ENCODE data around the gene RAP1A. TPM values are rescaled to one million over a fixed set of nuclear protein-coding genes. Genes with fewer than 3 reads are reported as not detected.

The RAP1A gene
- total RNA-seq, 1 experiment from 2014 or later = 26.7 TPM

- Histone ChIP-seq H3K18ac (ENCODE audit: insufficient read length, low read depth, low read length) (no peak overlapping the region), H2BK20ac (ENCODE audit: low read depth, low read length, poor library complexity, severe bottlenecking) (no peak overlapping the region), H2BK15ac (ENCODE audit: low read depth, low read length) (no peak overlapping the region), H2AK5ac (ENCODE audit: insufficient read length, low read length) (no peak overlapping the region), H2BK120ac (ENCODE audit: low read depth, low read length, poor library complexity, severe bottlenecking) (no peak overlapping the region), H4K8ac (replicated peaks; ENCODE audit: insufficient read length, low read depth, low read length) (no peak overlapping the region), H3K4ac (ENCODE audit: low read depth, low read length) (no peak overlapping the region), H3K14ac (ENCODE audit: insufficient read depth, low read length) (no peak overlapping the region; the same call in 1 of the 2 replicates), H3K27me3 (ENCODE audit: insufficient read depth, low read length) (no peaks in the 10 kb centered on the region), H3K23me2 (ENCODE audit: insufficient read length, low read depth, low read length, poor library complexity, severe bottlenecking) (peaks cover 19% of the 10 kb centered on the region), H3K9me3 (ENCODE audit: control insufficient read depth, low read depth, low read length) (no peaks in the 10 kb centered on the region), H3T11ph (ENCODE audit: low read length) (no peak overlapping the region), H3K9ac (ENCODE audit: extremely low read depth, insufficient read length, low read length) (peak overlapping the region; percentile 8), H3K27ac (ENCODE audit: insufficient read length, low read depth, low read length) (no peak overlapping the region), H4K5ac (ENCODE audit: insufficient read length, low read depth, low read length) (no peak overlapping the region), H2AFZ (ENCODE audit: low read length) (no peak overlapping the region), H2BK5ac (ENCODE audit: insufficient read length, low read length) (no peak overlapping the region), H3K4me2 (ENCODE audit: insufficient read depth, insufficient read length, low read length) (peak overlapping the region; percentile 81), H2BK12ac (ENCODE audit: insufficient read length, low read depth, low read length) (no peak overlapping the region), H3K79me1 (ENCODE audit: insufficient read depth, low read depth, low read length, poor library complexity, severe bottlenecking) (no peaks in the 10 kb centered on the region), H3K4me1 (ENCODE audit: insufficient read depth, low read length) (peaks cover 25% of the 10 kb centered on the region), H4K20me1 (ENCODE audit: control insufficient read depth, insufficient read depth, insufficient read length) (no peaks in the 10 kb centered on the region), H4K91ac (ENCODE audit: insufficient read length, low read depth, low read length) (no peak overlapping the region), H3K23ac (ENCODE audit: insufficient read length, low read depth, low read length) (no peak overlapping the region), H3K56ac (ENCODE audit: insufficient read length, low read depth, low read length) (no peak overlapping the region), H3K79me2 (ENCODE audit: insufficient read depth, low read length) (no peaks in the 10 kb centered on the region; the same call in 1 of the 2 replicates)
- Mint-ChIP-seq H3K27me3 (ENCODE audit: low read depth) (peaks cover 34% of the 10 kb centered on the region), H3K4me1 (peaks cover 10 to 15% of the 10 kb centered on the region in 2 experiments), H3K36me3 (ENCODE audit: insufficient read depth in 1 of 3, low read depth in 3 of 3) (no peaks in the 10 kb centered on the region), H3K9me3 (no peaks in the 10 kb centered on the region; a peak in 1 of 5 replicates), H3K27ac (peak overlapping the region; percentile 50 to 97 (median 94); a peak in 4 of 7 replicates), H3K4me3 (peak overlapping the region; percentile 90 to 92)
- DNase-seq = peak; percentile 82
- no peak for TF ChIP-seq CTCF (conservative IDR thresholded peaks at IDR 0.05)
- no CpG with 5 or more reads among the region's 61 CpGs for WGBS (ENCODE audit: extremely low coverage, insufficient read length, low lambda C conversion rate)
Observed at GRCh38 chr1:111738436-111739193, 119.0 kb downstream of the RAP1A start.
